ENCODE data around the gene LTA4H.

- TF ChIP-seq POLR2A (IDR thresholded peaks at IDR 0.05; ENCODE audit: low read depth, low read length) (no peak), POLR2AphosphoS5 (IDR thresholded peaks at IDR 0.05; ENCODE audit: low read depth, low read length) (no peak), TAF1 (IDR thresholded peaks at IDR 0.05; ENCODE audit: borderline replicate concordance, low read depth, low read length) (no peak)
Measured at GRCh38 chr12:95963096-95963495, 72.3 kb downstream of the LTA4H start.

All from GM12892 (cell line).